Stimulated activated CD4-positive, alpha-beta T cell treated with anti-CD3 and anti-CD28 coated beads, Interleukin-15, amount 100 ng/mL, for 48 hours (primary cell): ENCODE measurements around the gene KHDC4.

Experiments
- DNase-seq, 2 donors: peaks; one replicate each; pipeline ENCODE4 v3.0.0-alpha.2; 2020; ENCODE audit warnings: low read depth in 2 of 2

KHDC4 gene

GRCh38 chr1:155934097-155934935 lies at the start of gene KHDC4:
Gene KHDC4, minus strand, starts transcription at chr1:155934413. Its CDS starts 40 bp downstream, at chr1:155934373.
- peak; percentile 91 to 93 for DNase-seq

DNA sequence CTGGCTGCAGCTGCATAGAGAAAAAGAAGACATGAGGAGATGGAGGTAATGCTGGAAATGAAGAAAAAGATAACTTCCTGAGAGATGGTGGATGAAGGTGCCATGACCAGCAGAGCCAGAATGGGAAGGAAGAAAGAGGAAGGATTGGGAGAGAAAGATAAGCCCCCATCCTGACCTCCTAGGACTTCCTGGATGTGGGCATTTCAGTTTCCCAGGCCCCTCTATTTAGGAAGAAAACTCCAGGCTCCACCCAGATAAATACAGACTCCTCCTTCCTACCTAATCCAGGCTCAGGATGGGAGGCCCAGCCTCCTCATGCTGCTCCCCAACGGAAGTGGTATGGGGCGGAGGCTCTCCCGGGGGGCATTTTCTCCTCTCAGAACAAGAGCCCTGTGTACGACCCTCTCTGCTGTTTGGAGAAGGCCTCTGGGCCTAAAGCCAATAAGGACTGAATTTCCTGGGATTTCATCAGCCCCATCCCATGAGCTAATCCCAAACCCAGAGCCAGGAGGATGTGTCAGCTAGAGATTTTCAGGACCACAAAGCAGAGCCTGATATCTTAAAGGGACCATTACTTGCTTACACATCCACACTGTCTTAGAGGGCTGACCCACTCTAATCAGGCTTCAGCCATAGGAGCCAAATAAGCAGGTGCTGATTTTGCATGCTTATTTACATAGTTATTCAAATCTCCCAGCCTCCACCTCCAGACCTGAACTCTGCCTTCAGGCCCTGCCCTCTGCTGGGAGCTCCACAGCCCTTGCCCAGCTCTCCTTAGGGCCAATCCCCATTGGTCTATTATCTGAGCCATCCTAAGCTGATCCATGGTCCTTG lies 49.2 kb upstream of the KHDC4 start:
- no peak for DNase-seq

GRCh38 chr1:155982106-155982505 lies 47.9 kb upstream of the KHDC4 start:
- no peak for DNase-seq

GRCh38 chr1:155981266-155982088 lies 47.3 kb upstream of the KHDC4 start:
- no peak for DNase-seq

- DNase-seq: no peak
Observed at GRCh38 chr1:155979597-155980343, 45.6 kb upstream of the KHDC4 start.

DNA sequence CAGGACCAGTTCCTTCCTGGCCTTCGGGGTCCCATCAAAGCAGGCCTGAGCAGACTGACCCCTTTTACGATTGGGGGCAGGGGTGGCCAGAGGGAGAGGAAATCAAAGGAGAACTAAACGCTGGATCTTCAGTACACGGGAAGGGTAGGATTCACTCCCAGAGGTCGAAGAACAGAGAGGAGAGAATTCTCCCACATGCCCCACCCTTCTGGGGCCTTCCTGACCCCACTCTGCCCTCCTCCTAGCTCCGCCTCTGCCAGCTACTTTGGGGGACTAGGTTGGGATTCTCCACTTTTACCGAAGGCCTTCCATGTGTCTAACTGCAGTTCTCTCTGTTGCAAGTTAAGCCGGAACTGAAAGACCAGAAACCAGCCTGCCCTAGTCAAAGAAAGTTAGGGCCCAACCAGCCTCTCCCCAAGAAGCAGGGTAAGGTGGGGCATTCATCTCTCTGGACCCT lies 44.8 kb upstream of the KHDC4 start:
- no peak for DNase-seq

- DNase-seq: peak; percentile 65 to 78
Observed at GRCh38 chr1:155978325-155978972, 44.2 kb upstream of the KHDC4 start, which contains the start of gene ARHGEF2. Gene ARHGEF2, minus strand, starts transcription at chr1:155978547. Its CDS starts 120 bp downstream, at chr1:155978427.

GRCh38 chr1:155977690-155978324 lies 43.6 kb upstream of the KHDC4 start:
- DNase-seq: peak; percentile 50 to 56

DNA sequence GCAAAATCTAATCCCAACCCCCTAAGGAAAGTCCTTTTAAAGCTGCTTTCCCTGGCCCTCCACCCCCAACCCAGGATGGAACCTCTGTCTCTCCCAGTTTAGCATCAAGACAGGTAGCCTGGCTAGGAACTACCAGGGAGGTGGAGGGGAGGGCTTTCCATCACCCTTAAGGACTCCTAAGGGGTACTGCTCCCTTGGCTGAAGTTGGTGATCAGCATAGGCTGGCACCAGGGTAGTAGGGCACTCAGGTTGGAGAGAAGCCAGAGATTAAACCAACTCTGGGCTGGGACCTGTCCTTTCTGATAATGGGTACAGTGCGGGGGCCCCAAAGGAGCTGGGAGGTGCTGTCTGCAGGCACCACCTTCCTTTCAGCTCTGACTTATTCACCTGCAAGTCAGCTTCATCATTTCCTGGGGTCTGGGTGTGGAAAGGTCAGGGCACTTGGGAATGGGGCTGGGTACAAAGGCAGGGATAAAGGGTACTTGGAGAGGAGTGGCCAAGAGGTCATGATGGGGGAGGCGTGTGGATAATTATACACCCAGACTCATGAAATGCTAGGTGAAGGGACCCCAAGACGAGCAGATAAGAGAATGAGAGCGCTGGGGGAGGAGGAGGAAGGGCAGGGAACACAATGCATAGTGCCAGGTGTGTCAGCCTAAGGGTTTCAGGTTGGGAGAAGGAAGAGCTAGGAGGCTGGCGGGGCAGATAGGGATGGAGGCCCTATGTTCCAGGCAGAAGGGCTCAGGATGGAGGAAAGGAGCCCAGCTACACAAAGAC lies 42.9 kb upstream of the KHDC4 start:
- DNase-seq: no peak

DNA sequence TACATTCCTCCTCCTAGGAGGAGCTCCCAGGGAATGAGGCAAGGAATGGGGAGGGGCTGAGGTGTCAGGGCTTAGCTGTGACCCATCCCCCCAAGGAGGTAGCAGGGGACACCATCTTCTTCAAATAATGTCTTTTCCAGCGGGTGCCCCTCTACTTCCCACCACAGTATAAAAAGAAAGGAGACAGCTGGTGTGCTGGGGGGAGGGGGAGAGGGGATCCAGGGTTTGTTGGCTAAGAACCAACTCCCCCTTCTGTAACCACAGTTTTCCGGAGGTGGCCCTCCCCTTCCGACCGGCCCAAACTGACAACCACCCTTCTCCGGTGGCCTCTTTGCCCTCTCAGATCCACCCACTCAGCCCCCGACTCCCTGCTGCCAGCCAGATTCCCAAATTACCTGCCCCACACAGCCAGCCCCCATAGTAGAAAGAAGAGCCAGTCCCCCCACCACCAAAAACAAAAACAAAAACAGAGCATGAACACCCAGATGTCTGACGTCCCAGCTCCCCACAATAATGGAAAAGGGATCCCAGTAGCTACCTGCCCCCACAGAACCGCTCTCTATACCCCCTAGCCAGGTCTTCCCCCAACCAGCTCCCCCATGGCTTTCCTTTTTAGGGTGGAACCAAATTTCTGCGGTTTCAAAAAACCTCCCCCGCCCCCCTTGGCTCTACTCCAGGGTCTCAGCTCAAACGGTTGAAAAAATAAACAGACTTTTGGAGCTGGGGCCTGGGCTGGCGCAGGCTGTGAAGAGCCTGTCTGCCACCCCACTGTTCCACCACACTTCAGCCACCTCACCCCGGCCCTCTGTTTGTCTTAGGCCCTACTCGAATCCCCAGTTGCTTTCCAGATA lies 42.1 kb upstream of the KHDC4 start:
- DNase-seq: no peak

- DNase-seq: no peak
Observed at GRCh38 chr1:155975375-155976061, 41.3 kb upstream of the KHDC4 start.

DNA sequence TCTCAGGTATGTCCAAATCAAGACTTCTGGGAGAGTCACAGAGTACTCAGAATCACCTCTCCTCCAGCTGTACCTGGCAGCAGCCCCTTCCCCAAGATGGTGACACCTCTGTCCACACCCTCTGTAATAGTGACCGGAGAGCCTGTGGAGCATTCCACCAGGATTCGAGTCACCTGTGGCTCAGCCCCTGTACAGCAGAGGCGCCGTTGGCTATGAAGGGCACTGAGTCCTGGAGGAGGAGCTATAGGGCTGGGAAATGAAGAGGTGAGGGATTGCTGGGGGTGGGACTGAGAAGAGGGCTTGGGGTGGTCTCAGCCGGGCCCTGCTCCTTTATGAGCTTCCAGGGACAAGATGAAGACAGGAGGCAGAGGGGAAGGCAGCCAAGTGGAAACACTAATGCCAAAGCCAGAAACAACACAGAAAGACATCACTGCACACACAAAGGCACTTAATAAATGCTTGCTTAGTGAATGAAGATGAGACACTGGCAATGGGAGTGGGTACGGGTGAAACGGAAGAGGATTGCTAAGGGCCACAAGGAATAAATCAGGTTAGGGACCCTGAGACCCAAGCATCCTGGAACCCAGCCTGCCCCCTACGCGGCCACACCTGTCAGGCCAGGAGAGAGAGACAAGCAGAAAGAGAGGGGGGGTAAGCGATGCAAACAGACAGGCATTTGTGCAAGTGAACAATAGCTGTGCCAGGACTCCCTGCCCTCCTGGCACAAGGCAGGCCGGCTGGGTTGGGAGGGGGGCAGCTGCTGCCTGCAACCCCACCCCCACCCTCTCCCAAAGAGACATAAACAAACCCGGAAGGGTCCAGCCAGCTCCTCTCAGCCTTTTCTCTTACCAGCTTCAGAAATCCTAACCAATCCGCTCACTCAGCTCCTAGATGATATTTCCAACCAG lies 40.2 kb upstream of the KHDC4 start:
- no peak for DNase-seq

DNA sequence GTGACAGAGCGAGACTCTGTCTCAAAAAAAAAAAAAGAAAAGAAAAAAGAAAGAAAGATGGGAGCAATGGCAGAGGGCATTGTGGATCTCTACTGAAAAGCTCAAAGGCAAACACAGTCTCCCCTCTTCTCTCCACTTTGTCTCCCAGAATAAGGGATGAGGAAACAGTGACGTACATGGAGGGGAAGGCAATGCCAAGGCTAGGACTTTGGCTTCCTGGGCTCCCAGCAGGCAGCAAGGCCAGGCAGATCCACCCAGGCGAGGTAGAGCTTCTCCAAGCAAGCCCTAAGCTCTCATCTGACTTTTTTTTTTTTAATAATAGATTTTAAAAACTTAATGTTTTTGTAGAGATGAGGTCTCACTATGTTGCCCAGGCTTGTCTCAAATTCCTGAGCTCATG lies 39.5 kb upstream of the KHDC4 start:
- DNase-seq: no peak

DNA sequence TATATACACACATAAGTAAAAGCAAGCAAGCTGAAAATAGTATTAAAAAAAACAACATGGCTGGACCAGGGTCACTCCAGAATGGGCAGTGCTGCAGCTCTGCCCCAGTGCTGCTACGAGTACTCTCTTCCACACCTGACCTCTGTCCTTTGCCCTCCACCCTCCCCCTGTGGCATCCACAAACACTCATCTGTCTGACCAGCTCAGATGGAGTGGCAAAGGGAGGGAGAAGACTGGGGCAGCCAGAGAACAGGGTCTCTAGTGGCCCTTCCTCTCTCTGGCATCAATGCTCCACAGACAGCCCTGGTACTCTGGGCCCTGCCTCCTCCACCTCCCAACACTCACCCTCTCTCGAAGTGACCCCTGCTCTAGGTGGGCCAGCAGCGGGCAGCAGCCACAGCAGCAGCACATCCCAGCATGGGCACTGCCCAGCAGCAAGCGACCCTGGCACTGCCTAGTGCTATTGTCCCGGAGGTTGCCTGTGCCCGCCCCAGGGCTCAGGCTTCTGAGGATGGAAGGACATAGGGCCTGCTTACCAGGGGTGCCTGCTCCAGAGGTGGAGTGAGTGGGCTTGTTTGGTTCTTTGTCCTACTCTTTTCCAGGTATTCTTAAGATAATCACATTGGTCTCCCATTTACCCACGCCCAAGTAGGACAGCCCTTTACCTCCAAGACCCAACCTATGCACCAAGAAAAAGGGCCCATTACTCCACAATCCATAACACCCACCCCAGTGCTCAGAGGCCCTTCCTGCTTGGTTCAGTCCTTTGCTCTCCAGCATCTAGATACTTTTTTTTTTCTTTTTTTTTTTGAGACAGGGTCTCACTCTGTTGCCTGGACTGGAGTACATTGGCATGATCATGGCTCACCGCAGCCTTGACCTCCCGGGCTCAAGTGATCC lies 37.9 kb upstream of the KHDC4 start:
- no peak for DNase-seq

- no peak for DNase-seq
Observed at GRCh38 chr1:155970531-155971167, 36.4 kb upstream of the KHDC4 start.
